Muscle of leg (tissue), 11 donors: ENCODE data around the gene FNDC4. TPM values are rescaled to one million over a fixed set of nuclear protein-coding genes. Genes with fewer than 3 reads are reported as not detected.

Source experiments
- DNase-seq: peaks from one replicate; pipeline ENCODE4 v3.0.0; 2013
- H3K27ac ChIP-seq: one replicate; pipeline ENCODE4 v1.5.1; 2013; ENCODE audit warnings: mild to moderate bottlenecking, low read length, control low read depth
- H3K27me3 ChIP-seq: one replicate; pipeline ENCODE4 v1.6.1; 2013; ENCODE audit warnings: low read length; ENCODE audit not compliant: control insufficient read depth, insufficient read depth
- H3K36me3 ChIP-seq: one replicate; pipeline ENCODE4 v1.6.1; 2013; ENCODE audit warnings: low read length; ENCODE audit not compliant: control insufficient read depth, insufficient read depth
- H3K4me1 ChIP-seq: one replicate; pipeline ENCODE4 v1.6.1; 2013; ENCODE audit warnings: low read length; ENCODE audit not compliant: control insufficient read depth, insufficient read depth
- H3K4me3 ChIP-seq: one replicate; pipeline ENCODE4 v1.5.1; 2013; ENCODE audit warnings: low read length, control low read depth
- H3K9me3 ChIP-seq: replicated peaks from 2 replicates; pipeline ENCODE4 v1.6.1; 2013; ENCODE audit warnings: low read depth, low read length; ENCODE audit not compliant: control insufficient read depth
- WGBS: methylation state at CpG from one replicate; pipeline ENCODE4 v1.1.5; 2013; ENCODE audit warnings: missing lambda C conversion rate; ENCODE audit not compliant: insufficient coverage; 5-methylcytosine and 5-hydroxymethylcytosine counted together
- polyA plus RNA-seq, 8 donors: library from polyadenylated mRNA; unstranded; fragments of 120-200 nt; gene quantifications; one replicate each; pipeline versions ENCODE4 v1.2.1 to v1.2.3, GENCODE V29; 2013; ENCODE audit warnings: inconsistent platforms in 1 of 8, low replicate concordance in 1 of 8; ENCODE audit not compliant: insufficient read length in 8 of 8, insufficient read depth in 1 of 8
- total RNA-seq: library from RNA; stranded (reverse); fragments of 120-200 nt; gene quantifications from one replicate; pipeline ENCODE4 v1.2.4, GENCODE V29; 2013

The FNDC4 gene
- total and polyA plus RNA-seq, 9 donors, result 8.0 to 13.4 (median 9.7) TPM

DNA sequence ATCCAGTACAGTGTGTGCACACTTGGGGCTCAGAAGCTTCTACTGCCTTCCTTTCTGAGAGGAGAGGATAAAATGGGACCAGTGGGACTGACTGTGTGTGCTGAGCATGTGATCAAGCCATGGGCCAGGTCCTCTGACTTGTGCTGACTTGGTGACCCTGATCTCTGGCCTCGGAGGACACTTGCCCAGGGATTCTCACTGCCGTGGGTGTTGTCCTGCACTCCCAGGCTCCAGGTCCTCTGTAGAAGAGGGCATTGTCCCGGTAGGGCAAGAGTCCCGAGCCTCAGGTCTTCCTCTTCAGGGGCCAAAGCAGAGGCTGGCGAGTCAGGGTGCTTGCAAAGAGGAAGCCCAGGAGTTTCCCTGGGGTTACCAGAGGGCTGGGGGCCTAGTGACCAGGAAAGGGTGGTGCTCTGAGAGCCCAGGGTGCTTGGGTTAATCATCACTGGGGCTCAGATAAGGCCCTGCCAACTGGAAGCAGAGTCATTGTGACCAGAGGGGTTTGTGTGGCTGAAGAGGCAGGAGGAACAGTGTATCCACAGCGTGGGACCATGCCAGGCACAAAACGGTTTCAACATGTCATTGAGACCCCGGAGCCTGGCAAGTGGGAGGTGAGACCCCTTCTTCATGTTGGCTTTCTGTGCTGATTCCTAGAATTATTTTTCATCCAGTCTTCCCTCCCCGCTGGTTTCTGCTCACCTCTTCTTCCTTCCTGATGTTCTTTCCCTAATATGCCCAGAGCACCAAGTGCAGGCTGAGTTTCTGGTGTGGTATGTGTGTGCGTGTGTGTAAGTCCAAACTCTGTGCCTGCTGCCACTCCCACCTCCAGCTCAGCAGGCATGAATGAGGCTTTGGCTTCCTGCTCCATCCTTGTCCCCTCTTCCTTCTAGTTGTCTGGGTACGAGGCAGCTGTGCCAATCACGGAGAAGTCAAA, 1.6 kb upstream of the FNDC4 start, which contains the start of gene GCKR:
Gene GCKR (plus strand): TSS at position 483 of the 931 bp plus-strand sequence. CDS start 66 bp downstream, at position 549.
- Histone ChIP-seq H3K36me3 (peaks cover 2% of the 10 kb centered on the region), H3K4me3 (no peak within 1 kb of the TSS), H3K9me3 (no peaks in the 10 kb centered on the region), H3K27me3 (peaks cover 26% of the 10 kb centered on the region), H3K4me1 (peaks cover 9% of the 10 kb centered on the region), H3K27ac (no peak within 1 kb of the TSS)
- WGBS, result 72% methylated on average over 8 of the region's 12 CpGs
- no peak for DNase-seq

DNA sequence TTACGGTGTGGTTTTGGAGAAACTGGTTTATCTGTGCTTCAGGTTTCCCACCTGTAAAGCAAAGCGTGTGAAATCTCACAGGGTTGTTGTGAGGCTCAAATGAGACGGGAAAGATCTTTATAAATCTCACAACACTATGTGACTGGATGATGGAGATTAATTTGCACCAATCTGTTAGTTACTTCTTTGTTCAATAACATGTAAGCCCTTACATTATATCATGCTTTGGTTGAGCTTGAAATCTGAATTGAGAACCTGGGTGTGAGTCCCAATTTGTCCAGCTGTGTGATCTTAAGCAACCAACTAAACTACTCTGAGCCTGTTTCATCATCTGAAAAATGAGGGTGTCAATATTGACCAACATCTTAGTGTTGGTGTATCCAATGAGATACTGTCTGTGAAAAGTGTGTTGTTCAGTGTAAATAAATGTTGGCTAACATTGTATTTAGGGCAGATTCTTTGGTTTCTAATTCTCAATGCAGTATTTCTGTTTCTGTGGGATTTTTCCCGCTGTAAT, 898 bp upstream of the FNDC4 start:
- Histone ChIP-seq H3K36me3 (peaks cover 2% of the 10 kb centered on the region), H3K4me3 (no peak overlapping the region), H3K27me3 (peaks cover 26% of the 10 kb centered on the region), H3K4me1 (peaks cover 9% of the 10 kb centered on the region), H3K9me3 (no peaks in the 10 kb centered on the region), H3K27ac (no peak overlapping the region)
- DNase-seq, result no peak
- WGBS, result 100% methylated on average over 1 of the region's 4 CpGs

DNA sequence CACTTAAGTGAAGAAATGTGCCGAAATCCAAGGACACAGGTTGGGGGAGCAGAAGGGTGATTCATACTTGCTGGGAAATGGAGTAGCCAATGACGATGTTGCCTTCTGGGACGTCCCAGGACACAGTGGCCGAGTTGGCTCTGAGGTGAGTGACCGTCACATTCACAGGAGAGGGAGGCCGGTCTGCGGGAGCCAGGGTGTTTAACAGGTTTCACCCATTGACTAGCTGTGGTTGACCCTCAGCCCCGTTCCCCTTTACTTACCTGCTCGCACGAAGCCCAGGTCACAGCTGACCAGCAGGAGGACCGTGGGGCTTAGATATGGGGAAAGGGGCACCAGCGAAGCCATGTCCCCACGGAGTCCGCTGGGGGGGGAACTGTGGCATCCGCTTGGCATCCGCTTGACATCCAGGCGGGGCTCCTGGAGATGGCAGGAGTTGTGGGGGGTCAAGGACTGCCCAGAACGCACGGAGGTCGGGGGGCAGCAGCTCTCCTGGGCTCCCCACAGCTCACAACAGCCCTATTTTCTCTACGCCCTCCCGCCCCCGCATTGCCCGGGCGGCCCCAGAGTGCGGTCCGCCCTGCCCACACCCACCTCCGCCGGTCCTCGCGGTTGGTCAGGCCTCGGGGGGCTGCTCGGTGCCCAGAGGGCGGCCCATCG, 586 bp downstream of the FNDC4 start:
- peak; percentile 26 for DNase-seq
- peaks cover 26% of the 10 kb centered on the region for H3K27me3 ChIP-seq
- peak overlapping the region; percentile 7 for H3K27ac ChIP-seq
- H3K4me3 ChIP-seq, result peak overlapping the region; percentile 57
- WGBS, result 6% methylated on average over 29 of the region's 35 CpGs
- H3K36me3 ChIP-seq, result peaks cover 2% of the 10 kb centered on the region
- peaks cover 9% of the 10 kb centered on the region for H3K4me1 ChIP-seq
- no peaks in the 10 kb centered on the region for H3K9me3 ChIP-seq

DNA sequence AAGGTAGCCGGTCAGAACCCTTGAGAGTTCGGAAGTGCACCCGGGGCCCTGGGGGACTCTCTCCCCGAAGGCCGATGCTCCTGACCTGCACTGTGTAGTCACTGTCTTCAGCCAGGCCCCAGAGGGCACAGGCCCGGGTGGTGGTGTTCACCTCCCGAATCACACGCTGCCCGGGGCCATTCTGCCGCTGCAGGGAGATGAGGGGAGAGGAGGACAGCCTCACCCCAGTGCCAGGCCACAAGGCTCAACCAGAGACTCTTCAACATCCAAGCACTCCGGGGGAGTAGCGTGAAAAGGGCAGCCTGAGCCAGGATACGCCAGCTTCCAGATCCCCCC, 1.1 kb downstream of the FNDC4 start:
- peaks cover 2% of the 10 kb centered on the region for H3K36me3 ChIP-seq

DNA sequence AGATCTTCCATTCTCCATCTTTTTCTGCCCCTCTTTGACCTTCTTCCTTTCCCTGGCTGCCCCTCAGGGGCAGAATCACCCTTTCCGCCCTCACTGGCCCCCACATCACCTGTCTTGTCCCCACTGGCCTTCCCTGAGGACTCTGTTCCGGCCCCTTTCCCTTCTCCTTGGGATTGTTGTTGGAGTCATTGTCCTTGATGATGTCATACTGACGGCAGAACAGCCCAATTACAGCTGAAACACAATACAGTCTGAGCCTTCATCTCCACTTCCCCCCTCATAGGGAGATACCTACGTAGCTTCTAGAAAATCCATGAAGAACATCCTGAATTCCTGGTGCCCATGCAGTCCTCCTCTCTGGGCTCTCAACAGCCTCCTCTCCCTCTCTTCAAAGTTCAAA, 2.4 kb downstream of the FNDC4 start:
- Histone ChIP-seq H3K4me1 (peaks cover 16% of the 10 kb centered on the region), H3K9me3 (no peaks in the 10 kb centered on the region), H3K36me3 (peaks cover 2% of the 10 kb centered on the region), H3K27me3 (peaks cover 22% of the 10 kb centered on the region), H3K27ac (no peak overlapping the region), H3K4me3 (no peak overlapping the region)
- no peak for DNase-seq
- WGBS, result 92% methylated on average over 1 of the region's 4 CpGs

More for the DNA sequence above, 1.1 kb downstream of the FNDC4 start:
- Histone ChIP-seq H3K9me3 (no peaks in the 10 kb centered on the region), H3K27ac (no peak overlapping the region), H3K4me1 (peaks cover 12% of the 10 kb centered on the region), H3K4me3 (no peak overlapping the region), H3K27me3 (peaks cover 26% of the 10 kb centered on the region)
- WGBS, result 89% methylated on average over 5 of the region's 13 CpGs
- no peak for DNase-seq

DNA sequence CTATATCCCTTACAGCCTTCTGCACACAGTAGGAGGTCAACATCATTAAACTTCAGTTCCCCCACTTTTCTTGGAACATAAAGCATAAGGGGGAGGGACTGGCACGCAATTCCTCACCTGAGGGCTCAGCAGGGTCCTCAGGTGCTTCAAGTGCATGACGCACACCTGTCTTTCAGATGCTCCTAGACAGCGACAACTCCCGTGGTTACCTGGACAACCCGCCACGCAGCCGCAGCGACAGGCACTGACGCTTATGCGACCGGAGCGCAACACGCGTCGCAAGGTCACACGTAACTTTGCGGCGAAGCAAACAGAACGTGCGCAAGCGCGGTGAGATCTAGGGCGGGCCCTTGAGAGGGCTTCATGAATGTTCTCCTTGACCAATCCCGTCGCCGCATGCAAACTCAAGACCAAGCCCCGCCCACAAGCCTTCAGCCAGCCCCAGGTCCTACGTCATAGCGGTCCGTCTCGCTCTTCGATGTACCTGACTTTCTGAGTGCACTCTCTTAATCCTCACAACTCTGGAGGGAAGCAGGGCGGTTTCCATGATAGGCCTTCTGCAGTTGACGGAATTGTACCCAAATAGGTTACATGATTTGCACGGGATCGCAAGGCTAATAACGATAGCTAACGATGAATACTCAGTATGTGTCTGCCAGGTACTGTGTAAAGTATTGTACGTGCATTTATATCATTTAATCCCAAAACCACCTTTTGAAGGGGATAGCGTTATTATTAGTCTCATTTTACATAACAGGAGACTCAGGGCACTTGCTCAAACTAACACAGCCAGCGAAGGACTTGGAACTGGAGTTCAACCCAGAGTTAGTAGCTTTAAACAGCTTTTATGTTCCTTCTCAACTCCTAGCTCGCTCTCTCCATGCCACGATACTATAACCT, 5.3 kb downstream of the FNDC4 start, which contains the start of gene IFT172:
Gene IFT172 (minus strand): TSS at position 246 of the 900 bp plus-strand sequence. CDS start 90 bp downstream, at position 156.
- H3K4me1 ChIP-seq, result peaks cover 13% of the 10 kb centered on the region
- H3K9me3 ChIP-seq, result no peaks in the 10 kb centered on the region
- 0% methylated on average over 29 of the region's 43 CpGs for WGBS
- DNase-seq, result peak; percentile 99
- H3K36me3 ChIP-seq, result peaks cover 6% of the 10 kb centered on the region
- H3K27ac ChIP-seq, result peak within 1 kb of the TSS; percentile 66
- peaks cover 6% of the 10 kb centered on the region for H3K27me3 ChIP-seq
- H3K4me3 ChIP-seq, result peak within 1 kb of the TSS; percentile 80

DNA sequence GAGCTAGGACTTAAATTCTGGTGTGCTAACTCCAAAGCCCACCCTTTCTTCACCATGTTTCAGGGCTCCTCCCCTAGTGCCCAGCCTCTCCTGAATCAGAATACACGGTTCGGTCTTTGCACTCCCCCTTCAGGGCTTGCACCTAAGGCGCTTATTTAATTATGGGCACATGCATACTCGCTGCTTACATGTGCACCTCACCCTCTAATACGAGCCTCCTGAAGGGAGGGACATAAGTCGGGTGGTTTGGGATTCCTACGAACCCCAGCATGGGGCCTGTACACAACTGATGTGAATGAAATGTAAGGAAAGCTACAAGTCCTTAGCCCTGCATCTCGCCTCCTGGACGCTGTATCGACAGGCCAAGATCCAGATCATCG, 5.9 kb downstream of the FNDC4 start:
- Histone ChIP-seq H3K9me3 (no peaks in the 10 kb centered on the region), H3K27ac (peak overlapping the region; percentile 66)

DNA sequence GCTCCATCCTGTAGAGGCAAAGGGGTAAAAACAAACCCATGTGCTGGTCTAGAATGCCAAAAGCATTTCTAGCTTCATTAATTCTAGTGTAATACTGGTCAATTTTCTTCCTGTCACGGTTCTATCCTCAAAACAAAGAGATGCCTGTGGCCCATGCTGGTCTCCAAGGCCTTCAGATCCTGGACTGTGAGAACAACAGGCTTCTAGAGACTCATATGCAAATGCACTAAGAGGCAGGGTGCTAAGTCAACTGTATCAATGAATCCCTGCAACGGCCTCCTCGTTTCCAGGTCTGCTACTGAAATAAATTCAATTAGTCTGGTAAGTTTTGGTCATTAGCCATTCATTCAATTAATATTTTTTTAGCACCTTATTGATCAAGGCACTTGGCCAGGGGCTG, 9.5 kb downstream of the FNDC4 start:
- Histone ChIP-seq H3K4me1 (peaks cover 7% of the 10 kb centered on the region), H3K9me3 (no peaks in the 10 kb centered on the region), H3K36me3 (peaks cover 28% of the 10 kb centered on the region), H3K27ac (no peak overlapping the region), H3K27me3 (no peaks in the 10 kb centered on the region), H3K4me3 (no peak overlapping the region)
- WGBS, result 57% methylated on average over 1 of the region's 3 CpGs
- no peak for DNase-seq

More for the DNA sequence above, 5.9 kb downstream of the FNDC4 start:
- H3K4me1 ChIP-seq, result peaks cover 7% of the 10 kb centered on the region
- H3K4me3 ChIP-seq, result peak overlapping the region; percentile 80
- peak; percentile 36 for DNase-seq
- H3K36me3 ChIP-seq, result peaks cover 9% of the 10 kb centered on the region
- 0% methylated on average over 2 of the region's 11 CpGs for WGBS
- peaks cover under 1% of the 10 kb centered on the region for H3K27me3 ChIP-seq

DNA sequence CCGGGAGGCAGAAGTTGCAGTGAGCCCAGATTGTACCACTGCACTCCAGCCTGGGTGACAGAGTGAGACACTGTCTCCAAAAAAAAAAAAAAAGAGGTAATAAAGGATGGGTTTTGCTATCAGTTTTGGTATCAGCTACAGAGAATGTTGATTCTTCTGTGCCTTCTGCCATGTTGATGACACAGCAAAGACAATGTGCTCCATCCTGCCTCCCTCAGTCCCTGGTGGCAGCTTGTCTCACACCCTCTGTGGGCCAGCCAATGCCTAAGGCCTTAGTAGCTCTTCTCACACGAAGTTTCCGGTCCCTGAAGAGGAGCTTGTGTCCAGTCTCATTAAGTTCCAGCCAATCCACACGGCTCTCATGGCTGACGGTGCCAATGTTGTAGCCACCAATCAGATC, 23.0 kb downstream of the FNDC4 start:
- no peak for DNase-seq
- WGBS, result 87% methylated on average over 3 of the region's 5 CpGs
- Histone ChIP-seq H3K27me3 (no peaks in the 10 kb centered on the region), H3K27ac (no peak overlapping the region), H3K4me3 (no peak overlapping the region), H3K36me3 (peaks cover 27% of the 10 kb centered on the region), H3K9me3 (no peaks in the 10 kb centered on the region), H3K4me1 (no peaks in the 10 kb centered on the region)
